B cell (primary cell): ENCODE data around the gene DOK7.

Experiments
- EZH2 ChIP-seq: IDR thresholded peaks from 2 replicates; pipeline ENCODE4 v1.6.1; 2012; ENCODE audit warnings: borderline replicate concordance, low read depth, mild to moderate bottlenecking, moderate library complexity, low read length; ENCODE audit not compliant: insufficient read depth, poor library complexity, severe bottlenecking
- TF ChIP-seq, protein P1 (sequence below): fragments of 200-600 bp; IDR thresholded peaks from one replicate; pipeline ENCODE4 v1.8.0; 2022; ENCODE audit warnings: antibody characterized with exemption, mild to moderate bottlenecking

DNA sequence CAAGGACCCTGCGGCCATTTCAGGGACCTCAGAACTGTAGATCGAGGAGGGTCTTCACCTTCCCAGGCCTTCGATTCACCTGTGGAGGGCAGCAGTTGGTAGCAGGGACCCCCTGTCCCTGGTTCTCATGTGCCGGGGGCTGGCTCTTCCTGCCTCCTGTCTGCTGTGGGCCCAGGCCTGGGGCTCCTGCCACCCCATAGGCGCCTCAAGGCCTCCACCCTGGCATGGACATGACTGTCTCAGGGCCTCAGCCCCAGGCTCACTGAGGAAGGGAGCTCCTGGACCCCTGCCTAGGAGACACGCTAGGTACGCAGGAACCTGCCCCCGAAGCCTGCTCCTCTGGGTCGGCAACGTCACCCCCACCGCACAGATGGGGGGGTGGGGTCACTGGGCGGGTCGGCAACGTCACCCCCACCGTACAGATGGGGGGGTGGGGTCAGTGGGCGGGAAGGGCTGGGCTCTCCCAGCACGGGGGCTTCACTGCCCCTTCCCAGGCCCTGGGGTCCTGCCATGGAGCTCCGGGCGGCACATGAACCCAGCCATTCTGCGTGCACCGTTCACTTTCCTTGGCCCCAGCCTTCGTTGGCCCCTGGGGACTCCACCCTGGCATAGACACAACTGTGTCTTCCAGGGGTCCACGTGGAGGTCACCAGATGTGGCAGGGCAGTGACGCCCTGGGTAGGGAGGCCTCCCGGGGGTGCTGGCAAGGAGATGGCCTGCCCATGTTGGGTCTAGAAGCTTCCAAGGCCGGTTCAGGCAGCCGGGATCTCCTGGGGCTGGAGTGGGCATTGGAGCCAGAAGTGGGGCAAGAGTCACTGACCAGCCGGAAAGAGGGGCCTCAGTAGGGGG, 24.9 kb upstream of the DOK7 start:
- TF ChIP-seq, protein P1, sequence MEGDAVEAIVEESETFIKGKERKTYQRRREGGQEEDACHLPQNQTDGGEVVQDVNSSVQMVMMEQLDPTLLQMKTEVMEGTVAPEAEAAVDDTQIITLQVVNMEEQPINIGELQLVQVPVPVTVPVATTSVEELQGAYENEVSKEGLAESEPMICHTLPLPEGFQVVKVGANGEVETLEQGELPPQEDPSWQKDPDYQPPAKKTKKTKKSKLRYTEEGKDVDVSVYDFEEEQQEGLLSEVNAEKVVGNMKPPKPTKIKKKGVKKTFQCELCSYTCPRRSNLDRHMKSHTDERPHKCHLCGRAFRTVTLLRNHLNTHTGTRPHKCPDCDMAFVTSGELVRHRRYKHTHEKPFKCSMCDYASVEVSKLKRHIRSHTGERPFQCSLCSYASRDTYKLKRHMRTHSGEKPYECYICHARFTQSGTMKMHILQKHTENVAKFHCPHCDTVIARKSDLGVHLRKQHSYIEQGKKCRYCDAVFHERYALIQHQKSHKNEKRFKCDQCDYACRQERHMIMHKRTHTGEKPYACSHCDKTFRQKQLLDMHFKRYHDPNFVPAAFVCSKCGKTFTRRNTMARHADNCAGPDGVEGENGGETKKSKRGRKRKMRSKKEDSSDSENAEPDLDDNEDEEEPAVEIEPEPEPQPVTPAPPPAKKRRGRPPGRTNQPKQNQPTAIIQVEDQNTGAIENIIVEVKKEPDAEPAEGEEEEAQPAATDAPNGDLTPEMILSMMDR = no peak
- no peak for TF ChIP-seq EZH2
